ENCODE results near the gene ADPRM.
"Not testable (repeated sequence)": the region's sequence is repeated elsewhere in the genome, so short reads cannot be mapped to it uniquely, and the experiment has no call there.

The ADPRM gene

GRCh38 chr17:10727192-10727591, 29.8 kb downstream of the ADPRM start:
- no peak overlapping the region for H3K4me2 ChIP-seq

GRCh38 chr17:10728331-10728892, 31.0 kb downstream of the ADPRM start:
- H3K27ac ChIP-seq: no peak overlapping the region
- H3K9me3 ChIP-seq: no peaks in the 10 kb centered on the region
- H3K36me3 ChIP-seq: peaks cover 16% of the 10 kb centered on the region
- H3K4me3 ChIP-seq: no peak overlapping the region
- peak overlapping the region; percentile 89; the same call in 1 of the 2 replicates for H3K4me2 ChIP-seq
- TF ChIP-seq Cebpa-rat (IDR thresholded peaks at IDR 0.05): no peak
- no peaks in the 10 kb centered on the region for H3K27me3 ChIP-seq
- H3K9ac ChIP-seq: no peak overlapping the region
- H4K20me1 ChIP-seq: no peaks in the 10 kb centered on the region
- H3K4me1 ChIP-seq: peaks cover 17% of the 10 kb centered on the region

More at GRCh38 chr17:10727192-10727591, 29.8 kb downstream of the ADPRM start:
- Histone ChIP-seq H3K36me3 (peaks cover 24% of the 10 kb centered on the region), H3K27me3 (no peaks in the 10 kb centered on the region), H4K20me1 (no peaks in the 10 kb centered on the region), H3K9me3 (no peaks in the 10 kb centered on the region), H3K4me1 (peaks cover 17% of the 10 kb centered on the region), H3K9ac (no peak overlapping the region), H3K27ac (no peak overlapping the region), H3K4me3 (no peak overlapping the region)
- no peak for TF ChIP-seq Cebpa-rat (IDR thresholded peaks at IDR 0.05)

- Histone ChIP-seq H3K4me2 (peak within 1 kb of the TSS; percentile 89), H3K9me3 (no peaks in the 10 kb centered on the region), H3K4me3 (peak within 1 kb of the TSS; percentile 79), H3K27me3 (no peaks in the 10 kb centered on the region), H3K27ac (peak within 1 kb of the TSS; percentile 89), H3K9ac (peak within 1 kb of the TSS; percentile 87), H3K4me1 (peaks cover 17% of the 10 kb centered on the region), H3K36me3 (peaks cover 10% of the 10 kb centered on the region), H4K20me1 (no peaks in the 10 kb centered on the region)
- no peak for TF ChIP-seq Cebpa-rat (IDR thresholded peaks at IDR 0.05)
Observed at GRCh38 chr17:10729334-10730193, 32.2 kb downstream of the ADPRM start, which contains the start of gene TMEM220. Gene TMEM220 (minus strand): TSS chr17:10730023. CDS start chr17:10729851, 172 bp downstream.

GRCh38 chr17:10730247-10730646, 32.9 kb downstream of the ADPRM start:
- not testable (repeated sequence) for H3K27me3 ChIP-seq, H3K9me3 ChIP-seq, H3K36me3 ChIP-seq, H4K20me1 ChIP-seq
- Histone ChIP-seq H3K4me2 (peak overlapping the region; percentile 89), H3K27ac (peak overlapping the region; percentile 89), H3K9ac (peak overlapping the region; percentile 87), H3K4me3 (peak overlapping the region; percentile 79), H3K4me1 (peaks cover 17% of the 10 kb centered on the region)

- H3K9me3 ChIP-seq: no peaks in the 10 kb centered on the region
- H4K20me1 ChIP-seq: no peaks in the 10 kb centered on the region
- no peak for TF ChIP-seq Cebpa-rat (IDR thresholded peaks at IDR 0.05)
- no peak overlapping the region for H3K4me3 ChIP-seq
- peaks cover 17% of the 10 kb centered on the region for H3K4me1 ChIP-seq
- no peak overlapping the region for H3K9ac ChIP-seq
- H3K4me2 ChIP-seq: peak overlapping the region; percentile 89
- H3K36me3 ChIP-seq: no peaks in the 10 kb centered on the region
- no peak overlapping the region for H3K27ac ChIP-seq
- no peaks in the 10 kb centered on the region for H3K27me3 ChIP-seq
Observed at GRCh38 chr17:10731408-10731879, 34.0 kb downstream of the ADPRM start.

GRCh38 chr17:10732121-10732520, 34.7 kb downstream of the ADPRM start:
- not testable (repeated sequence) for H3K4me3 ChIP-seq, H3K9ac ChIP-seq, H3K36me3 ChIP-seq, H3K27me3 ChIP-seq, H4K20me1 ChIP-seq, H3K27ac ChIP-seq, H3K4me2 ChIP-seq, H3K9me3 ChIP-seq
- peaks cover 21% of the 10 kb centered on the region for H3K4me1 ChIP-seq

- no peaks in the 10 kb centered on the region for H3K36me3 ChIP-seq
- no peaks in the 10 kb centered on the region for H3K9me3 ChIP-seq
- H3K9ac ChIP-seq: no peak overlapping the region
- H3K4me1 ChIP-seq: peaks cover 35% of the 10 kb centered on the region
- no peak overlapping the region for H3K4me3 ChIP-seq
- no peak overlapping the region for H3K27ac ChIP-seq
- TF ChIP-seq Cebpa-rat (IDR thresholded peaks at IDR 0.05): no peak
- no peaks in the 10 kb centered on the region for H3K27me3 ChIP-seq
- H3K4me2 ChIP-seq: no peak overlapping the region
- no peaks in the 10 kb centered on the region for H4K20me1 ChIP-seq
Observed at GRCh38 chr17:10733666-10734065, 36.3 kb downstream of the ADPRM start.

- no peak for TF ChIP-seq Cebpa-rat (IDR thresholded peaks at IDR 0.05)
- Histone ChIP-seq H3K4me1 (peaks cover 29% of the 10 kb centered on the region), H3K36me3 (no peaks in the 10 kb centered on the region)
Observed at GRCh38 chr17:10735251-10735650, 37.9 kb downstream of the ADPRM start.

GRCh38 chr17:10735821-10736220, 38.4 kb downstream of the ADPRM start:
- H4K20me1 ChIP-seq: no peaks in the 10 kb centered on the region
- no peaks in the 10 kb centered on the region for H3K36me3 ChIP-seq
- no peak overlapping the region for H3K4me2 ChIP-seq
- peaks cover 25% of the 10 kb centered on the region for H3K4me1 ChIP-seq
- H3K4me3 ChIP-seq: no peak overlapping the region
- no peak overlapping the region for H3K27ac ChIP-seq
- no peak for TF ChIP-seq Cebpa-rat (IDR thresholded peaks at IDR 0.05)
- H3K9ac ChIP-seq: no peak overlapping the region
- H3K27me3 ChIP-seq: no peaks in the 10 kb centered on the region
- no peaks in the 10 kb centered on the region for H3K9me3 ChIP-seq

More at GRCh38 chr17:10735251-10735650, 37.9 kb downstream of the ADPRM start:
- Histone ChIP-seq H4K20me1 (no peaks in the 10 kb centered on the region), H3K27ac (no peak overlapping the region), H3K4me2 (no peak overlapping the region), H3K27me3 (no peaks in the 10 kb centered on the region), H3K9me3 (no peaks in the 10 kb centered on the region), H3K4me3 (no peak overlapping the region), H3K9ac (no peak overlapping the region)

- H3K27me3 ChIP-seq: no peaks in the 10 kb centered on the region
- H3K4me2 ChIP-seq: peak overlapping the region; percentile 41
- H3K4me1 ChIP-seq: peaks cover 18% of the 10 kb centered on the region
- no peaks in the 10 kb centered on the region for H3K9me3 ChIP-seq
- H4K20me1 ChIP-seq: no peaks in the 10 kb centered on the region
- no peak overlapping the region for H3K27ac ChIP-seq
- no peak for TF ChIP-seq Cebpa-rat (IDR thresholded peaks at IDR 0.05)
- H3K36me3 ChIP-seq: no peaks in the 10 kb centered on the region
- no peak overlapping the region for H3K4me3 ChIP-seq
- H3K9ac ChIP-seq: no peak overlapping the region
Observed at GRCh38 chr17:10737168-10737622, 39.8 kb downstream of the ADPRM start.

Measured in BLaER1 (cell line).